Smooth muscle cell (in vitro differentiated cells): ENCODE measurements around the gene PSIP1. TPM values are rescaled to one million over a fixed set of nuclear protein-coding genes. Genes with fewer than 3 reads are reported as not detected.
"Not testable (repeated sequence)": the region's sequence is repeated elsewhere in the genome, so short reads cannot be mapped to it uniquely, and the experiment has no call there.

Experiments
- DNase-seq: peaks from one replicate; lab custom pipeline; 2025; ENCODE audit not compliant: unreplicated experiment; lab: John Stamatoyannopoulos, UW
- H2AFZ ChIP-seq: fragments of 200-600 bp; sonication (generic); 2 replicates; pipeline ENCODE4 v1.6.0; 2016; ENCODE audit warnings: antibody characterized with exemption, low read depth, mild to moderate bottlenecking
- H3F3A ChIP-seq: fragments of 200-600 bp; sonication (generic); 2 replicates; pipeline ENCODE4 v1.6.0; 2017; ENCODE audit warnings: antibody characterized with exemption, low read depth
- H3K27ac ChIP-seq: fragments of 200-600 bp; sonication (generic); 2 replicates; pipeline ENCODE4 v1.5.1; 2016; ENCODE audit warnings: low read depth, mild to moderate bottlenecking
- H3K27me3 ChIP-seq: fragments of 200-600 bp; sonication (generic); 2 replicates; pipeline ENCODE4 v1.6.1; 2016; ENCODE audit warnings: low read depth, mild to moderate bottlenecking
- H3K36me3 ChIP-seq: fragments of 200-600 bp; sonication (generic); 2 replicates; pipeline ENCODE4 v1.5.1; 2016; ENCODE audit warnings: low read depth
- H3K4me1 ChIP-seq: fragments of 200-600 bp; sonication (generic); 2 replicates; pipeline ENCODE4 v1.5.1; 2016; ENCODE audit warnings: low read depth
- H3K4me2 ChIP-seq: fragments of 200-600 bp; sonication (generic); 2 replicates; pipeline ENCODE4 v1.6.0; 2016; ENCODE audit warnings: mild to moderate bottlenecking
- H3K4me3 ChIP-seq: fragments of 200-600 bp; sonication (generic); 2 replicates; pipeline ENCODE4 v1.5.1; 2016; ENCODE audit warnings: mild to moderate bottlenecking
- H3K79me2 ChIP-seq: fragments of 200-600 bp; sonication (generic); 2 replicates; pipeline ENCODE4 v1.6.0; 2016; ENCODE audit warnings: low read depth, mild to moderate bottlenecking
- H3K9ac ChIP-seq: fragments of 200-600 bp; sonication (generic); 2 replicates; pipeline ENCODE4 v1.6.0; 2016; ENCODE audit warnings: low read depth
- H3K9me3 ChIP-seq: fragments of 200-600 bp; sonication (generic); replicated peaks from 2 replicates; pipeline ENCODE4 v1.5.1; 2016; ENCODE audit warnings: low read depth
- H4K20me1 ChIP-seq: fragments of 200-600 bp; sonication (generic); 2 replicates; pipeline ENCODE4 v1.6.0; 2016; ENCODE audit warnings: low read depth
- CTCF ChIP-seq: fragments of 200-600 bp; sonication (generic); IDR thresholded peaks from 2 replicates; pipeline ENCODE4 v1.5.1; 2017; ENCODE audit warnings: borderline replicate concordance, mild to moderate bottlenecking, antibody characterized with exemption; ENCODE audit not compliant: insufficient read depth, poor library complexity, severe bottlenecking
- WGBS: methylation state at CpG from one replicate; pipeline ENCODE4 v1.1.7; 2016; ENCODE audit warnings: low lambda C conversion rate; 5-methylcytosine and 5-hydroxymethylcytosine counted together
- polyA plus RNA-seq: library from polyadenylated mRNA; unstranded; fragments of >200 nt; fragmentation: Nextera tagmentation; extraction: Ambion mirVana; gene quantifications from 2 replicates; pipeline ENCODE4 v1.2.1, GENCODE V29; 2016
- total RNA-seq: library from RNA; depleted of rRNA; stranded (reverse); fragments of >200 nt; gene quantifications from 2 replicates; pipeline ENCODE4 v1.2.3, GENCODE V29; 2014

Gene PSIP1
- total and polyA plus RNA-seq, 2 experiments from 2014 or later: 25.1 to 31.9 TPM

DNA sequence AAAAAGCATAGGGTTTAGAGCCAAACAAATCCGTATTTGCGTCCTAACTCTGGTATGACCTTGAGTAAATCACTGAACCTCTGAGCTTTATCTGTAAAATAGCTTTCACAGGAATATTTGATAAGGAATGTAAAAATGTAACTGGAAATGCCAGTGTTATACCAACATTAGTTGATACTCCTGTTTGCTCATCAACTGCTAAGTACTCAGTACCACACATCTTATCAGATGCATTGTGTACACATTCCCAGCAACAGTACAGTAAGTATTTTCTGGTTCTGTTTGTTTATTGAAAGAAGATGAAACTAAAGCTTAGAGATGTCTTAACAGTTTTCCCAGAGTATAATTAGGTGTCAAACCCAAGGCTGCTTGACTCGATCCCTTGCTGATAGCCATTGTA, 66.6 kb downstream of the PSIP1 start:
- peaks cover 34% of the 10 kb centered on the region for H3K79me2 ChIP-seq
- H2AFZ ChIP-seq: no peak overlapping the region
- peaks cover 65% of the 10 kb centered on the region for H3K36me3 ChIP-seq
- H3K27ac ChIP-seq: no peak overlapping the region
- no peak for DNase-seq
- H3K9me3 ChIP-seq: no peaks in the 10 kb centered on the region
- no peaks in the 10 kb centered on the region for H3K4me1 ChIP-seq
- no peaks in the 10 kb centered on the region for H3K27me3 ChIP-seq
- H3K4me3 ChIP-seq: no peak overlapping the region
- WGBS: 89% methylated on average over 3 of the region's 3 CpGs
- H3K9ac ChIP-seq: no peak overlapping the region
- no peak overlapping the region for H3K4me2 ChIP-seq
- TF ChIP-seq CTCF: no peak
- peaks cover 29% of the 10 kb centered on the region for H4K20me1 ChIP-seq
- H3F3A ChIP-seq: no peaks in the 10 kb centered on the region

DNA sequence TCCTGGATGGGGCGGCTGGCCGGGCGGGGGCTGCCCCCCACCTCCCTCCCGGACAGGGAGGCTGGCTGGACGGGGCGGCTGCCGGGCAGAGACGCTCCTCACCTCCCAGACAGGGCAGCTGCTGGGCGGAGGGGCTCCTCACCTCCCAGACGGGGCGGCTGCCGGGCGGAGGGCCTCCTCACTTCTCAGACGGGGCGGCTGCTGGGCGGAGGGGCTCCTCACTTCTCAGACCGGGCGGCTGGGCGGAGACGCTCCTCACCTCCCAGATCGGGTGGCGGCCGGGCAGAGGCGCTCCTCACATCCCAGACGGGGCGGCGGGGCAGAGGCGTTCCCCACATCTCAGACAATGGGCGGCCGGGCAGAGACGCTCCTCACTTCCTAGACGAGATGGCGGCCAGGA, 68.5 kb downstream of the PSIP1 start:
- H3K4me2 ChIP-seq, H2AFZ ChIP-seq, H3F3A ChIP-seq, DNase-seq, H3K4me3 ChIP-seq, H3K9me3 ChIP-seq, H3K4me1 ChIP-seq, H3K27me3 ChIP-seq, H3K9ac ChIP-seq, H3K27ac ChIP-seq: not testable (repeated sequence)
- H4K20me1 ChIP-seq: peaks cover 37% of the 10 kb centered on the region
- H3K79me2 ChIP-seq: peaks cover 50% of the 10 kb centered on the region
- WGBS: 99% methylated on average over 15 of the region's 33 CpGs
- peaks cover 65% of the 10 kb centered on the region for H3K36me3 ChIP-seq

DNA sequence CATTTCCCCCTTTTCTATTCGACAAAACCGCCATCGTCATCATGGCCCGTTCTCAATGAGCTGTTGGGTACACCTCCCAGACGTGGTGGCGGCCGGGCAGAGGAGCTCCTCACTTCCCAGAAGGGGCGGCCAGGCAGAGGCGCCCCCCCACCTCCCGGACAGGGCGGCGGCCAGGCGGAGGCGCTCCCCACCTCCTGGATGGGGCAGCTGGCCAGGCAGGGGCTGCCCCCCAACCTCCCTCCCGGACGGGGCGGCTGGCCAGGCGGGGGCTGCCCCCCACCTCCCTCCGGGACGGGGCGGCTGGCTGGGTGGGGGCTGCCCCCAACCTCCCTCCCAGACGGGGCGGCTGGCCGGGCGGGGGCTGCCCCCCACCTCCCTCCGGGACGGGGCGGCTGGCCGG, 68.9 kb downstream of the PSIP1 start:
- WGBS: 98% methylated on average over 13 of the region's 29 CpGs
- not testable (repeated sequence) for H3K9me3 ChIP-seq, H3K27ac ChIP-seq, H3K27me3 ChIP-seq, H3K4me3 ChIP-seq, DNase-seq, H3K4me1 ChIP-seq, H3K9ac ChIP-seq, H2AFZ ChIP-seq, H3F3A ChIP-seq, H3K4me2 ChIP-seq
- peaks cover 41% of the 10 kb centered on the region for H4K20me1 ChIP-seq
- peaks cover 63% of the 10 kb centered on the region for H3K36me3 ChIP-seq
- H3K79me2 ChIP-seq: peaks cover 54% of the 10 kb centered on the region

DNA sequence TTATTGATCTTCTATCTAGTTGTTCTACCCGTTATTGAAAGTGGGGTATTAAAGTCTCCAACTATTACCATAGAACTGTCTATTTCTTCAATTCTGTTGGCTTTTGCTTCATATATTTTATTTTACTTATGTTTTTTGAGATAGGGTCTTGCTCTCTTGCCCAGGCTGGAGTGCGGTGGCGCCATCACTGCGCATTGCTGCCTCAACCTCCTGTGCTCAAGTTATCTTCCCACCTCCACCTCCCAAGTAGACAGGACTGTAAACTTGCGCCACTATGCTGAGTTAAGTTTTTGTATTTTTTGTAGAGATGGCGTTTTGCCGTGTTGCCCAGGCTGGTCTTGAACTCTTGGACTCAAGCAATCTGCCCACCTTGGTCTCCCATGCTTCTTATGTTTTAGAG, 71.9 kb downstream of the PSIP1 start:
- 98% methylated on average over 7 of the region's 7 CpGs for WGBS
- H3K4me2 ChIP-seq: no peak overlapping the region
- H3K4me1 ChIP-seq: no peaks in the 10 kb centered on the region
- TF ChIP-seq CTCF: no peak
- H3K27ac ChIP-seq: no peak overlapping the region
- H3K4me3 ChIP-seq: no peak overlapping the region
- no peak overlapping the region for H3K9ac ChIP-seq
- no peaks in the 10 kb centered on the region for H3K27me3 ChIP-seq
- no peaks in the 10 kb centered on the region for H3F3A ChIP-seq
- DNase-seq: no peak
- peaks cover 58% of the 10 kb centered on the region for H4K20me1 ChIP-seq
- no peaks in the 10 kb centered on the region for H3K9me3 ChIP-seq
- peaks cover 46% of the 10 kb centered on the region for H3K36me3 ChIP-seq
- peaks cover 68% of the 10 kb centered on the region for H3K79me2 ChIP-seq
- H2AFZ ChIP-seq: no peak overlapping the region

- peaks cover 84% of the 10 kb centered on the region for H3K79me2 ChIP-seq
- H3K4me2 ChIP-seq: no peak overlapping the region
These were observed 77.1 kb downstream of the PSIP1 start for GRCh38 chr9:15433661-15434060.

More at GRCh38 chr9:15433661-15434060, 77.1 kb downstream of the PSIP1 start:
- Histone ChIP-seq H3F3A (no peaks in the 10 kb centered on the region), H3K9ac (no peak overlapping the region), H3K4me3 (no peak overlapping the region), H3K9me3 (no peaks in the 10 kb centered on the region), H4K20me1 (peaks cover 92% of the 10 kb centered on the region), H3K36me3 (peaks cover 28% of the 10 kb centered on the region), H2AFZ (no peak overlapping the region), H3K4me1 (no peaks in the 10 kb centered on the region), H3K27me3 (no peaks in the 10 kb centered on the region), H3K27ac (no peak overlapping the region)
- 94% methylated on average over 3 of the region's 3 CpGs for WGBS
- no peak for DNase-seq
- TF ChIP-seq CTCF: no peak
